WTC11 (cell line): ENCODE data around the gene ZBTB20.

Experiments
- GABPB1 ChIP-seq: sonication (generic); formaldehyde crosslinking; IDR thresholded peaks from 2 replicates; pipeline ENCODE4 v1.8.1; 2023; ENCODE audit warnings: mild to moderate bottlenecking, missing genetic modification reagents
- TF ChIP-seq, protein P1 (sequence below): sonication (generic); formaldehyde crosslinking; IDR thresholded peaks from 2 replicates; pipeline ENCODE4 v1.8.1; 2023; ENCODE audit warnings: mild to moderate bottlenecking, missing genetic modification reagents, moderate library complexity
- TF ChIP-seq, protein P2 (sequence below): sonication (generic); formaldehyde crosslinking; IDR thresholded peaks from 2 replicates; pipeline ENCODE4 v1.8.0; 2022; ENCODE audit warnings: mild to moderate bottlenecking, missing genetic modification reagents
- TF ChIP-seq, protein P3 (sequence below): sonication (generic); formaldehyde crosslinking; IDR thresholded peaks from 2 replicates; pipeline ENCODE4 v1.8.0; 2022; ENCODE audit warnings: mild to moderate bottlenecking, missing genetic modification reagents

- TF ChIP-seq, protein P1, sequence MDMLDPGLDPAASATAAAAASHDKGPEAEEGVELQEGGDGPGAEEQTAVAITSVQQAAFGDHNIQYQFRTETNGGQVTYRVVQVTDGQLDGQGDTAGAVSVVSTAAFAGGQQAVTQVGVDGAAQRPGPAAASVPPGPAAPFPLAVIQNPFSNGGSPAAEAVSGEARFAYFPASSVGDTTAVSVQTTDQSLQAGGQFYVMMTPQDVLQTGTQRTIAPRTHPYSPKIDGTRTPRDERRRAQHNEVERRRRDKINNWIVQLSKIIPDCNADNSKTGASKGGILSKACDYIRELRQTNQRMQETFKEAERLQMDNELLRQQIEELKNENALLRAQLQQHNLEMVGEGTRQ (CRISPR knock-in tag) = no peak
- TF ChIP-seq, protein P2, sequence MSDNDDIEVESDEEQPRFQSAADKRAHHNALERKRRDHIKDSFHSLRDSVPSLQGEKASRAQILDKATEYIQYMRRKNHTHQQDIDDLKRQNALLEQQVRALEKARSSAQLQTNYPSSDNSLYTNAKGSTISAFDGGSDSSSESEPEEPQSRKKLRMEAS = no peak
- TF ChIP-seq, protein P3, sequence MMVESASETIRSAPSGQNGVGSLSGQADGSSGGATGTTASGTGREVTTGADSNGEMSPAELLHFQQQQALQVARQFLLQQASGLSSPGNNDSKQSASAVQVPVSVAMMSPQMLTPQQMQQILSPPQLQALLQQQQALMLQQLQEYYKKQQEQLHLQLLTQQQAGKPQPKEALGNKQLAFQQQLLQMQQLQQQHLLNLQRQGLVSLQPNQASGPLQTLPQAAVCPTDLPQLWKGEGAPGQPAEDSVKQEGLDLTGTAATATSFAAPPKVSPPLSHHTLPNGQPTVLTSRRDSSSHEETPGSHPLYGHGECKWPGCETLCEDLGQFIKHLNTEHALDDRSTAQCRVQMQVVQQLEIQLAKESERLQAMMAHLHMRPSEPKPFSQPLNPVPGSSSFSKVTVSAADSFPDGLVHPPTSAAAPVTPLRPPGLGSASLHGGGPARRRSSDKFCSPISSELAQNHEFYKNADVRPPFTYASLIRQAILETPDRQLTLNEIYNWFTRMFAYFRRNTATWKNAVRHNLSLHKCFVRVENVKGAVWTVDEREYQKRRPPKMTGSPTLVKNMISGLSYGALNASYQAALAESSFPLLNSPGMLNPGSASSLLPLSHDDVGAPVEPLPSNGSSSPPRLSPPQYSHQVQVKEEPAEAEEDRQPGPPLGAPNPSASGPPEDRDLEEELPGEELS (CRISPR knock-in tag) = no peak
- TF ChIP-seq GABPB1 (CRISPR knock-in tag) = no peak
These were observed 432.9 kb downstream of the ZBTB20 start for GRCh38 chr3:114714237-114714636.
